HepG2 (cell line): ENCODE results near the gene MAGI1. TPM values are rescaled to one million over a fixed set of nuclear protein-coding genes. Genes with fewer than 3 reads are reported as not detected.

ENCODE experiments used
- ATAC-seq: fragments of 200-7000 bp; cut with Tn5 transposase; 3 replicates; pipeline ENCODE4 v1.9.1; 2020; ENCODE audit warnings: mild to moderate bottlenecking, moderate library complexity
- BruUV-seq: library from RNA; stranded (reverse); fragments of 400-500 nt; replicated peaks from 2 replicates; lab custom pipeline; 2021; lab: Mats Ljungman, UMichigan
- CTCF ChIA-PET: fragments of 300-600 bp; formaldehyde crosslinking; extraction: SDS; loops from one replicate; lab custom pipeline; 2021; ENCODE audit warnings: low total read pairs, inconsistent platforms, low intra/inter-chr PET ratio; lab: Yijun Ruan, JAX
- POLR2A ChIA-PET: fragments of 350-600 bp; sonication (Branson Sonifier 250); formaldehyde crosslinking; loops from one replicate; lab custom pipeline; 2020; ENCODE audit warnings: antibody characterized with exemption, inconsistent platforms; lab: Yijun Ruan, JAX
- DNase-seq: peaks from one replicate; pipeline ENCODE4 v3.0.0-alpha.2; 2015; ENCODE audit warnings: low spot score
- FAIRE-seq: peaks from 3 replicates; lab custom pipeline; 2011; peaks lifted over from hg19 to GRCh38; lab: Jason Lieb, UNC
- H2AFZ ChIP-seq: one replicate; pipeline ENCODE4 v1.6.1; 2011; ENCODE audit warnings: low read length, inconsistent platforms
- H3K27ac ChIP-seq: fragments of 300-600 bp; 3 replicates; pipeline ENCODE4 v1.8.0; 2011; ENCODE audit warnings: mixed run types, mild to moderate bottlenecking, mixed read lengths, low read length, inconsistent platforms; ENCODE audit not compliant: insufficient read depth; ENCODE audit errors: extremely low read length
- H3K27me3 ChIP-seq, 2 experiments: fragments of 200-600 bp in 1 of 2; 2 replicates in 1 of 2; 3 replicates in 1 of 2; pipeline versions ENCODE4 v1.6.0 to v1.8.0; 2011; ENCODE audit warnings: low read length in 2 of 2, mild to moderate bottlenecking in 2 of 2, moderate library complexity in 2 of 2, inconsistent platforms in 1 of 2; ENCODE audit not compliant: insufficient read depth in 2 of 2, control insufficient read depth in 1 of 2
- H3K36me3 ChIP-seq, 2 experiments: fragments of 200-600 bp in 1 of 2; replicated peaks in 1 of 2; 2 replicates in 1 of 2; 3 replicates in 1 of 2; pipeline versions ENCODE4 v1.5.1 to v1.8.0; 2011; ENCODE audit warnings: low read length in 2 of 2, inconsistent platforms in 1 of 2; ENCODE audit not compliant: insufficient read depth in 2 of 2, control insufficient read depth in 1 of 2
- H3K4me1 ChIP-seq: 2 replicates; pipeline ENCODE4 v1.5.1; 2012; ENCODE audit warnings: low read length, inconsistent platforms; ENCODE audit not compliant: insufficient read depth
- H3K4me2 ChIP-seq: 2 replicates; pipeline ENCODE4 v1.6.0; 2011; ENCODE audit warnings: low read depth, low read length, inconsistent platforms
- H3K4me3 ChIP-seq, 3 experiments: fragments of 200-600 bp in 1 of 3; sonication (generic), shearing (Covaris generic) in 1 of 3; replicated peaks in 1 of 3; 2 replicates each; pipeline ENCODE4 v1.5.1; 2011 to 2016; ENCODE audit warnings: low read length in 3 of 3, inconsistent platforms in 2 of 3, low read depth in 2 of 3, mild to moderate bottlenecking in 2 of 3, control low read depth in 1 of 3, mixed read lengths in 1 of 3; ENCODE audit not compliant: insufficient read depth in 1 of 3
- H3K79me2 ChIP-seq: one replicate; pipeline ENCODE4 v1.6.1; 2011; ENCODE audit warnings: low read length, inconsistent platforms; ENCODE audit not compliant: insufficient read depth
- H3K9ac ChIP-seq: 2 replicates; pipeline ENCODE4 v1.6.0; 2011; ENCODE audit warnings: mild to moderate bottlenecking, low read depth, low read length, inconsistent platforms; ENCODE audit not compliant: insufficient read depth
- H3K9me3 ChIP-seq: 2 replicates; pipeline ENCODE4 v1.5.1; 2012; ENCODE audit warnings: mild to moderate bottlenecking, low read length
- H4K20me1 ChIP-seq: 2 replicates; pipeline ENCODE4 v1.6.0; 2011; ENCODE audit warnings: inconsistent platforms, mild to moderate bottlenecking, low read length, moderate library complexity; ENCODE audit not compliant: insufficient read depth
- AKAP8 ChIP-seq: sonication (generic); formaldehyde crosslinking; IDR thresholded peaks from 2 replicates; pipeline ENCODE4 v1.5.1; 2020; ENCODE audit warnings: mild to moderate bottlenecking, missing genetic modification reagents
- CEBPB ChIP-seq: IDR thresholded peaks from 2 replicates; pipeline ENCODE4 v1.6.1; 2011; ENCODE audit warnings: low read depth, low read length, improper control_type of control experiment, borderline replicate concordance
- JUND ChIP-seq: sonication (generic); formaldehyde crosslinking; IDR thresholded peaks from 2 replicates; pipeline ENCODE4 v1.8.0; 2022; ENCODE audit warnings: mild to moderate bottlenecking, missing genetic modification reagents
- PLRG1 ChIP-seq: fragments of 450-650 bp; conservative IDR thresholded peaks from 2 replicates; pipeline ENCODE4 v1.6.1; 2016
- PTBP1 ChIP-seq: fragments of 200-400 bp; formaldehyde crosslinking; IDR thresholded peaks from 2 replicates; pipeline ENCODE4 v1.6.1; 2018; ENCODE audit warnings: low read length, low read depth; ENCODE audit not compliant: poor library complexity, severe bottlenecking
- RBFOX2 ChIP-seq: fragments of 200-400 bp; formaldehyde crosslinking; IDR thresholded peaks from 2 replicates; pipeline ENCODE4 v1.6.1; 2017; ENCODE audit warnings: low read depth, mild to moderate bottlenecking, low read length
- SP5 ChIP-seq: IDR thresholded peaks from 2 replicates; pipeline ENCODE4 v1.6.1; 2016; ENCODE audit warnings: low read depth, borderline replicate concordance
- TAF1 ChIP-seq: sonication (generic); formaldehyde crosslinking; IDR thresholded peaks from 2 replicates; pipeline ENCODE4 v1.4.0; 2020; ENCODE audit warnings: missing genetic modification reagents
- ZNF17 ChIP-seq: sonication (generic); formaldehyde crosslinking; IDR thresholded peaks from 2 replicates; pipeline ENCODE4 v1.5.0; 2020; ENCODE audit warnings: mild to moderate bottlenecking, missing genetic modification reagents
- ZNF335 ChIP-seq: sonication (generic); formaldehyde crosslinking; IDR thresholded peaks from 2 replicates; pipeline ENCODE4 v1.4.0; 2020; ENCODE audit warnings: missing genetic modification reagents
- ZNF652 ChIP-seq: IDR thresholded peaks from 2 replicates; pipeline ENCODE4 v1.6.1; 2016; ENCODE audit warnings: low read depth, borderline replicate concordance
- WGBS: methylation state at CpG from one replicate; pipeline ENCODE4 v1.1.6; 2017; ENCODE audit warnings: low lambda C conversion rate; 5-methylcytosine and 5-hydroxymethylcytosine counted together
- in situ Hi-C: cut with HindIII; loops from 2 replicates; pipeline ENCODE4 v1.10.0; 2017; ENCODE audit warnings: low pct_unique_long_range_greater_than_20kb; ENCODE audit not compliant: extremely low pct_ligation_motif_present
- intact Hi-C: fragments of 100-400 bp; cut with micrococcal nuclease; formaldehyde crosslinking; loops from one replicate; pipeline ENCODE4 v1.10.0; 2022; ENCODE audit not compliant: unreplicated experiment
- polyA plus RNA-seq, 8 experiments: library from polyadenylated mRNA; depleted of rRNA in 3 of 8; stranded (reverse) in 7 of 8; unstranded in 1 of 8; fragments of >200 nt; fragmentation: Illumina TruSeq in 4 of 8; extraction: Trizol in 4 of 8; gene quantifications; 2 replicates each; pipeline versions ENCODE4 v1.2.1 to v1.2.3, GENCODE V29; 2011 to 2016; ENCODE audit warnings: low read depth in 4 of 8, missing spikeins in 1 of 8, mixed read lengths in 1 of 8; ENCODE audit not compliant: insufficient read depth in 1 of 8
- total RNA-seq, 5 experiments: library from RNA; depleted of rRNA; stranded (reverse); fragments of >200 nt; fragmentation: Illumina TruSeq; extraction: Trizol; gene quantifications; 2 replicates each; pipeline ENCODE4 v1.2.3, GENCODE V29; 2016; ENCODE audit warnings: low read depth in 1 of 5
- TF ChIP-seq, protein P1 (sequence below): sonication (generic); formaldehyde crosslinking; conservative IDR thresholded peaks from 2 replicates; pipeline ENCODE4 v1.4.0; 2020; ENCODE audit warnings: missing genetic modification reagents
- TF ChIP-seq, protein P2 (sequence below): sonication (generic); formaldehyde crosslinking; IDR thresholded peaks from 2 replicates; pipeline ENCODE4 v1.8.0; 2022; ENCODE audit warnings: mild to moderate bottlenecking, missing genetic modification reagents, moderate library complexity
- TF ChIP-seq, protein P3 (sequence below): IDR thresholded peaks from 2 replicates; pipeline ENCODE4 v1.6.1; 2016; ENCODE audit warnings: low read depth, control low read depth
- TF ChIP-seq, protein P4 (sequence below): sonication (generic); formaldehyde crosslinking; IDR thresholded peaks from 2 replicates; pipeline ENCODE4 v1.5.0; 2020; ENCODE audit warnings: missing genetic modification reagents

The MAGI1 gene
- total and polyA plus RNA-seq, 2 of the 13 experiments (the other 11 are each of a cell fraction or from before 2014, with no cell fraction given): 22.2 to 26.0 TPM

DNA sequence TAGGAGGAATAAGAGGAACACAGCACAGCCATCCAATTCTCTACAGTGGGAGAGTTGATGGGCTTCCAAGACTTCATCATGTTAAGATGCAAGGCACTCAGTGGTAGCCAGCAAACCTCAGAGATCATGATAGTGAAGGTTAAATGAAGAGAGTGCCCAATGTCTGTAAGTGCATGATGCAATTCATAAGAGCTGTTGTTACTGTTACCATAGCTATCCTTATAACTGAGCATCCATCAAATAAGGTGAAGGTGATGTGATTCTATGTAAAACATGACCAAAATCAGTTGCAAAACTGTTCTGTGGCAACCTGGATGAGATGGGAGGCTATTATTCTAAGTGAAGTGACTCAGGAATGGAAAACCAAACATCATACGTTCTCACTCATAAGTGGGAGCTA, 289.7 kb downstream of the MAGI1 start:
- Histone ChIP-seq H4K20me1 (peaks cover 33% of the 10 kb centered on the region), H2AFZ (no peak overlapping the region), H3K27ac (no peak overlapping the region), H3K36me3 (peaks cover 0 to 3% of the 10 kb centered on the region in 2 experiments; a peak in 2 of 5 replicates), H3K79me2 (peaks cover 19% of the 10 kb centered on the region), H3K4me2 (no peak overlapping the region), H3K4me3 (no peak overlapping the region), H3K4me1 (no peaks in the 10 kb centered on the region), H3K9ac (no peak overlapping the region), H3K27me3 (no peaks in the 10 kb centered on the region), H3K9me3 (no peaks in the 10 kb centered on the region)
- DNase-seq (no peak), ATAC-seq (no peak), FAIRE-seq (no peak)
- intact Hi-C loops: no loop called here
- in situ Hi-C loops: no loop called here
- TF ChIP-seq RBFOX2 (no peak), TAF1 (CRISPR knock-in tag) (no peak), SP5 (CRISPR knock-in tag) (no peak), CEBPB (peak; percentile 29; the same call in 1 of the 2 replicates), ZNF17 (CRISPR knock-in tag) (no peak)
- TF ChIP-seq, protein P1, sequence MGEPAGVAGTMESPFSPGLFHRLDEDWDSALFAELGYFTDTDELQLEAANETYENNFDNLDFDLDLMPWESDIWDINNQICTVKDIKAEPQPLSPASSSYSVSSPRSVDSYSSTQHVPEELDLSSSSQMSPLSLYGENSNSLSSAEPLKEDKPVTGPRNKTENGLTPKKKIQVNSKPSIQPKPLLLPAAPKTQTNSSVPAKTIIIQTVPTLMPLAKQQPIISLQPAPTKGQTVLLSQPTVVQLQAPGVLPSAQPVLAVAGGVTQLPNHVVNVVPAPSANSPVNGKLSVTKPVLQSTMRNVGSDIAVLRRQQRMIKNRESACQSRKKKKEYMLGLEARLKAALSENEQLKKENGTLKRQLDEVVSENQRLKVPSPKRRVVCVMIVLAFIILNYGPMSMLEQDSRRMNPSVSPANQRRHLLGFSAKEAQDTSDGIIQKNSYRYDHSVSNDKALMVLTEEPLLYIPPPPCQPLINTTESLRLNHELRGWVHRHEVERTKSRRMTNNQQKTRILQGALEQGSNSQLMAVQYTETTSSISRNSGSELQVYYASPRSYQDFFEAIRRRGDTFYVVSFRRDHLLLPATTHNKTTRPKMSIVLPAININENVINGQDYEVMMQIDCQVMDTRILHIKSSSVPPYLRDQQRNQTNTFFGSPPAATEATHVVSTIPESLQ: no peak
- no TSS peak for BruUV-seq
- 71% methylated on average over 1 of the region's 1 CpG for WGBS
- POLR2A ChIA-PET: no interaction called here
- CTCF ChIA-PET: no interaction called here

DNA sequence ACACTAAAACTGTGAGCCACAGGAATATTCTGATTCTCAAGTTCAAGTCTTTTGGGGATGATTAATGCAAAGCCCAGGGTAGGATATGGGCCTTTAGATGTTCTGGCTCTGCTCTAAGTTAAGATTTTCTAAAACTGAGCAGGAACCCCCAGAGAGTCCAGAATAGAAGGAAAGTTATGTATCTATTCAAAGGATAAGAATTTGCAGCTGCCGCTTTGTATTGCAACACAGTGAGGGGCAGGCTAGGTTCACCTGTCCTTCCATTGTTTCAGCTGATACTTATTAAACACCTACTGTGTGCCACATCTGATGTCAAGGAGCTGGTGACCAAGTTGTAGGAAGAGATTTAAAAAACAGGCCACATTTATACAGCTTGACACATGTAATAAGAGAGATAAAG, 290.4 kb downstream of the MAGI1 start:
- CTCF ChIA-PET: no interaction called here
- peaks cover 33% of the 10 kb centered on the region for H4K20me1 ChIP-seq
- H3K9me3 ChIP-seq: no peaks in the 10 kb centered on the region
- no peak overlapping the region for H3K27ac ChIP-seq
- 90% methylated on average over 1 of the region's 1 CpG for WGBS
- no peak overlapping the region for H2AFZ ChIP-seq
- peaks cover 19% of the 10 kb centered on the region for H3K79me2 ChIP-seq
- FAIRE-seq (no peak), ATAC-seq (no peak), DNase-seq (no peak)
- BruUV-seq: no TSS peak
- H3K36me3 ChIP-seq: peaks cover 0 to 3% of the 10 kb centered on the region in 2 experiments; a peak in 2 of 5 replicates
- H3K9ac ChIP-seq: no peak overlapping the region
- no peak overlapping the region for H3K4me3 ChIP-seq
- in situ Hi-C loops: no loop called here
- TF ChIP-seq, protein P2, sequence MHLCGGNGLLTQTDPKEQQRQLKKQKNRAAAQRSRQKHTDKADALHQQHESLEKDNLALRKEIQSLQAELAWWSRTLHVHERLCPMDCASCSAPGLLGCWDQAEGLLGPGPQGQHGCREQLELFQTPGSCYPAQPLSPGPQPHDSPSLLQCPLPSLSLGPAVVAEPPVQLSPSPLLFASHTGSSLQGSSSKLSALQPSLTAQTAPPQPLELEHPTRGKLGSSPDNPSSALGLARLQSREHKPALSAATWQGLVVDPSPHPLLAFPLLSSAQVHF (CRISPR knock-in tag): no peak
- no peak for TF ChIP-seq ZNF652 (CRISPR knock-in tag)
- TF ChIP-seq, protein P3, sequence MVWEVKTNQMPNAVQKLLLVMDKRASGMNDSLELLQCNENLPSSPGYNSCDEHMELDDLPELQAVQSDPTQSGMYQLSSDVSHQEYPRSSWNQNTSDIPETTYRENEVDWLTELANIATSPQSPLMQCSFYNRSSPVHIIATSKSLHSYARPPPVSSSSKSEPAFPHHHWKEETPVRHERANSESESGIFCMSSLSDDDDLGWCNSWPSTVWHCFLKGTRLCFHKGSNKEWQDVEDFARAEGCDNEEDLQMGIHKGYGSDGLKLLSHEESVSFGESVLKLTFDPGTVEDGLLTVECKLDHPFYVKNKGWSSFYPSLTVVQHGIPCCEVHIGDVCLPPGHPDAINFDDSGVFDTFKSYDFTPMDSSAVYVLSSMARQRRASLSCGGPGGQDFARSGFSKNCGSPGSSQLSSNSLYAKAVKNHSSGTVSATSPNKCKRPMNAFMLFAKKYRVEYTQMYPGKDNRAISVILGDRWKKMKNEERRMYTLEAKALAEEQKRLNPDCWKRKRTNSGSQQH: no peak
- no peak for TF ChIP-seq ZNF335 (CRISPR knock-in tag)
- no peak for TF ChIP-seq PLRG1
- TF ChIP-seq PTBP1: no peak
- no peak for TF ChIP-seq AKAP8 (CRISPR knock-in tag)
- TF ChIP-seq, protein P4, sequence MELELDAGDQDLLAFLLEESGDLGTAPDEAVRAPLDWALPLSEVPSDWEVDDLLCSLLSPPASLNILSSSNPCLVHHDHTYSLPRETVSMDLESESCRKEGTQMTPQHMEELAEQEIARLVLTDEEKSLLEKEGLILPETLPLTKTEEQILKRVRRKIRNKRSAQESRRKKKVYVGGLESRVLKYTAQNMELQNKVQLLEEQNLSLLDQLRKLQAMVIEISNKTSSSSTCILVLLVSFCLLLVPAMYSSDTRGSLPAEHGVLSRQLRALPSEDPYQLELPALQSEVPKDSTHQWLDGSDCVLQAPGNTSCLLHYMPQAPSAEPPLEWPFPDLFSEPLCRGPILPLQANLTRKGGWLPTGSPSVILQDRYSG (CRISPR knock-in tag): no peak
- no peak for TF ChIP-seq JUND (CRISPR knock-in tag)
- no peak overlapping the region for H3K4me2 ChIP-seq
- H3K27me3 ChIP-seq: no peaks in the 10 kb centered on the region
- intact Hi-C loops: no loop called here
- H3K4me1 ChIP-seq: no peaks in the 10 kb centered on the region
- POLR2A ChIA-PET: no interaction called here
